Caco-2 (cell line): ENCODE results near the gene BCO2. TPM values are rescaled to one million over a fixed set of nuclear protein-coding genes. Genes with fewer than 3 reads are reported as not detected.
A peak's percentile ranks its signal among the peaks of the same experiment; 100 is the strongest.

Experiments used
- BruUV-seq: library from RNA; stranded (reverse); fragments of 400-500 nt; replicated peaks from 2 replicates; lab custom pipeline; 2021; lab: Mats Ljungman, UMichigan
- CTCF ChIA-PET: fragments of 300-600 bp; sonication (Branson Sonifier 250); formaldehyde crosslinking; loops from one replicate; lab custom pipeline; 2022; ENCODE audit warnings: antibody characterized with exemption; lab: Charles Lee
- POLR2A ChIA-PET: fragments of 300-600 bp; sonication (Branson Sonifier 250); formaldehyde crosslinking; loops from one replicate; lab custom pipeline; 2022; ENCODE audit warnings: antibody characterized with exemption; lab: Charles Lee
- DNase-seq, 2 experiments: peaks; one replicate each; pipeline versions ENCODE4 v3.0.0 to v3.0.0-alpha.2; 2020 to 2022
- H3K27me3 ChIP-seq: replicated peaks from 2 replicates; pipeline ENCODE4 v1.6.0; 2011; ENCODE audit warnings: low read length; ENCODE audit not compliant: control insufficient read depth, insufficient read depth
- H3K36me3 ChIP-seq: 2 replicates; pipeline ENCODE4 v1.5.1; 2011; ENCODE audit warnings: low read length; ENCODE audit not compliant: control insufficient read depth, insufficient read depth
- H3K4me1 ChIP-seq: fragments of 250-450 bp; sonication (Bioruptor Pico); 2 replicates; pipeline ENCODE4 v1.5.1; 2020; ENCODE audit warnings: mild to moderate bottlenecking
- H3K4me3 ChIP-seq: 2 replicates; pipeline ENCODE4 v1.5.1; 2011; ENCODE audit warnings: low read depth, mild to moderate bottlenecking, control low read depth, low read length
- H3K9me3 ChIP-seq: fragments of 250-450 bp; sonication (Bioruptor Pico); 2 replicates; pipeline ENCODE4 v1.5.1; 2020; ENCODE audit warnings: mild to moderate bottlenecking, moderate library complexity
- H3K27ac Mint-ChIP-seq: one replicate; pipeline ENCODE4 v1.8.0; 2022; ENCODE audit warnings: mixed read lengths; ENCODE audit not compliant: unreplicated experiment
- H3K27me3 Mint-ChIP-seq: one replicate; pipeline ENCODE4 v1.8.0; 2022; ENCODE audit warnings: mixed read lengths; ENCODE audit not compliant: insufficient read depth, unreplicated experiment
- H3K36me3 Mint-ChIP-seq: one replicate; pipeline ENCODE4 v1.8.0; 2022; ENCODE audit warnings: mild to moderate bottlenecking, mixed read lengths; ENCODE audit not compliant: insufficient read depth, unreplicated experiment
- H3K4me1 Mint-ChIP-seq: one replicate; pipeline ENCODE4 v1.8.0; 2022; ENCODE audit warnings: low read depth, mixed read lengths; ENCODE audit not compliant: unreplicated experiment
- H3K4me3 Mint-ChIP-seq: one replicate; pipeline ENCODE4 v1.8.0; 2022; ENCODE audit warnings: mild to moderate bottlenecking, moderate library complexity, mixed read lengths; ENCODE audit not compliant: unreplicated experiment
- H3K9me3 Mint-ChIP-seq: one replicate; pipeline ENCODE4 v1.8.0; 2022; ENCODE audit warnings: mixed read lengths; ENCODE audit not compliant: unreplicated experiment
- intact Hi-C: fragments of 100-400 bp; cut with micrococcal nuclease; formaldehyde crosslinking; loops from one replicate; pipeline ENCODE4 v1.10.0; 2022; ENCODE audit not compliant: unreplicated experiment
- total RNA-seq: library from RNA; stranded (reverse); gene quantifications from 2 replicates; pipeline ENCODE4 v1.2.3, GENCODE V29; 2022
- TF ChIP-seq, protein P1 (sequence below), 2 experiments: fragments of 200-600 bp in 1 of 2; IDR thresholded peaks; 1 replicate in 1 of 2; 2 replicates in 1 of 2; pipeline versions ENCODE4 v1.5.1 to v1.8.0; 2011 to 2022; ENCODE audit warnings: antibody characterized with exemption in 1 of 2, control low read depth in 1 of 2, inconsistent platforms in 1 of 2, low read depth in 1 of 2, low read length in 1 of 2, mild to moderate bottlenecking in 1 of 2, moderate library complexity in 1 of 2; ENCODE audit not compliant: insufficient read depth in 1 of 2, severe bottlenecking in 1 of 2, unreplicated experiment in 1 of 2

BCO2 gene
- total RNA-seq, 1 experiment from 2014 or later, result 2.2 TPM

DNA sequence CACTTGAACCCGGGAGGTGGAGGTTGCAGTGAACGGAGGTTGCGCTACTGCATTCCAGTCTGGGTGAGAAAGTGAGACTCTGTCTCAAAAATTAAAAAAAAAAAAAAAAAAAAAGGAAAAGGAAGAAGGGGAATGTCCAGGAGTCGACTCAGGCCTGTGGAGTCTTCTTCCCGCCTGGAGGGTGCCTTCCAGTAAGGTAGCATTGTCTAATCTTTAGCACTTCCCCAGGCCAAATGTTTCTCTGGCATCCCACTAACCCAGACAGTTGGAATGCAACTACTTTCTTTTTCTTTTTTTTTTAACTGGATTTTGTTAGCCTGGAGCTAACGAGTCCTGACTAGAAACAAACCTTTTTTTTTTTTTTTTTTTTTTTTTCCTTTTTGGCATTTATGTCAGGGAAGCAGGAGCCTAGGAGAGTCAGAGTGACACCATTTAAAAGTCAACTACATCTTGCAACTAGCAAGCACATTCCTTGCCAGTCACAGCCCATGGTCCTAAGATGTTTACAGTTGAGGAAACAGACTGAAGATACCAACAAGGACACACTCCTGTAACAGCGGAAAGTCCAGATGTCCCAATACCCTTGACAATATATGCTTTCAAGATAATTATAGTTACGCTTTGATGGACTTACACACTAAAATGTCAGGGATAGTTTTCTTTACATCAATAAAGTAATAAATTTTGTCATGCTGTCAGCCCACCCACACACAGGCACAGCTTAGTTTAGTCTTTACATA, 74.7 kb downstream of the BCO2 start:
- Mint-ChIP-seq H3K4me3 (no peak overlapping the region), H3K27me3 (no peaks in the 10 kb centered on the region), H3K4me1 (no peaks in the 10 kb centered on the region), H3K36me3 (peaks cover 5% of the 10 kb centered on the region), H3K27ac (no peak overlapping the region), H3K9me3 (no peaks in the 10 kb centered on the region)
- Histone ChIP-seq H3K4me1 (peaks cover 21% of the 10 kb centered on the region), H3K9me3 (0 out of 2 replicates have a peak, but pooled peaks cover 1% of the 10 kb centered on the region), H3K36me3 (no peaks in the 10 kb centered on the region), H3K27me3 (no peaks in the 10 kb centered on the region), H3K4me3 (no peak overlapping the region)
- DNase-seq, result peak; percentile 61 to 76
- POLR2A ChIA-PET, result interaction anchor here (0.6 kb wide), 2 partner anchors 19 to 163 kb away, joined by 4 to 6 read pairs; no protein-coding TSS in a partner anchor
- TF ChIP-seq, protein P1, sequence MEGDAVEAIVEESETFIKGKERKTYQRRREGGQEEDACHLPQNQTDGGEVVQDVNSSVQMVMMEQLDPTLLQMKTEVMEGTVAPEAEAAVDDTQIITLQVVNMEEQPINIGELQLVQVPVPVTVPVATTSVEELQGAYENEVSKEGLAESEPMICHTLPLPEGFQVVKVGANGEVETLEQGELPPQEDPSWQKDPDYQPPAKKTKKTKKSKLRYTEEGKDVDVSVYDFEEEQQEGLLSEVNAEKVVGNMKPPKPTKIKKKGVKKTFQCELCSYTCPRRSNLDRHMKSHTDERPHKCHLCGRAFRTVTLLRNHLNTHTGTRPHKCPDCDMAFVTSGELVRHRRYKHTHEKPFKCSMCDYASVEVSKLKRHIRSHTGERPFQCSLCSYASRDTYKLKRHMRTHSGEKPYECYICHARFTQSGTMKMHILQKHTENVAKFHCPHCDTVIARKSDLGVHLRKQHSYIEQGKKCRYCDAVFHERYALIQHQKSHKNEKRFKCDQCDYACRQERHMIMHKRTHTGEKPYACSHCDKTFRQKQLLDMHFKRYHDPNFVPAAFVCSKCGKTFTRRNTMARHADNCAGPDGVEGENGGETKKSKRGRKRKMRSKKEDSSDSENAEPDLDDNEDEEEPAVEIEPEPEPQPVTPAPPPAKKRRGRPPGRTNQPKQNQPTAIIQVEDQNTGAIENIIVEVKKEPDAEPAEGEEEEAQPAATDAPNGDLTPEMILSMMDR (IDR thresholded peaks at IDR 0.05; ENCODE audit: insufficient read depth in 1 of 2, low read depth in 1 of 2, low read length in 1 of 2, severe bottlenecking in 1 of 2, unreplicated experiment in 1 of 2), result no peak
- CTCF ChIA-PET, result interaction anchor here (1.0 kb wide), 1 partner anchor 30 kb away, joined by 3 read pairs; no protein-coding TSS in a partner anchor
- BruUV-seq, result no TSS peak
- intact Hi-C loops, result loop anchor here (1.0 kb wide), 1 partner anchor 20 kb away; no protein-coding TSS in a partner anchor

- CTCF ChIA-PET, result interaction anchor here (1.0 kb wide), 1 partner anchor 27 kb away, joined by 4 read pairs; no protein-coding TSS in a partner anchor
Measured at GRCh38 chr11:112253605-112254242, 78.4 kb downstream of the BCO2 start.

More at GRCh38 chr11:112253605-112254242, 78.4 kb downstream of the BCO2 start:
- TF ChIP-seq, protein P1 (IDR thresholded peaks at IDR 0.05; ENCODE audit: insufficient read depth in 1 of 2, low read depth in 1 of 2, low read length in 1 of 2, severe bottlenecking in 1 of 2, unreplicated experiment in 1 of 2), result no peak
- Mint-ChIP-seq H3K36me3 (no peaks in the 10 kb centered on the region), H3K4me3 (no peak overlapping the region), H3K4me1 (no peaks in the 10 kb centered on the region), H3K27ac (no peak overlapping the region), H3K9me3 (no peaks in the 10 kb centered on the region), H3K27me3 (no peaks in the 10 kb centered on the region)
- POLR2A ChIA-PET, result no interaction called here
- no TSS peak for BruUV-seq
- intact Hi-C loops, result no loop called here
- no peaks in the 10 kb centered on the region for H3K9me3 ChIP-seq
- no peaks in the 10 kb centered on the region for H3K27me3 ChIP-seq
- peak in 1 of 2 experiments; percentile 71 for DNase-seq
- H3K4me1 ChIP-seq, result peaks cover 25% of the 10 kb centered on the region
- H3K36me3 ChIP-seq, result no peaks in the 10 kb centered on the region
- H3K4me3 ChIP-seq, result no peak overlapping the region
